ENCODE measurements around the gene OPRD1.
A peak's percentile ranks its signal among the peaks of the same experiment; 100 is the strongest.
"Not testable (repeated sequence)": the region's sequence is repeated elsewhere in the genome, so short reads cannot be mapped to it uniquely, and the experiment has no call there.

Gene OPRD1

GRCh38 chr1:28811766-28812668 is at the start of gene OPRD1:
Gene OPRD1, plus strand, starts transcription at chr1:28812170. Its CDS starts 214 bp downstream, at chr1:28812384.
- DNase-seq: no peak

DNA sequence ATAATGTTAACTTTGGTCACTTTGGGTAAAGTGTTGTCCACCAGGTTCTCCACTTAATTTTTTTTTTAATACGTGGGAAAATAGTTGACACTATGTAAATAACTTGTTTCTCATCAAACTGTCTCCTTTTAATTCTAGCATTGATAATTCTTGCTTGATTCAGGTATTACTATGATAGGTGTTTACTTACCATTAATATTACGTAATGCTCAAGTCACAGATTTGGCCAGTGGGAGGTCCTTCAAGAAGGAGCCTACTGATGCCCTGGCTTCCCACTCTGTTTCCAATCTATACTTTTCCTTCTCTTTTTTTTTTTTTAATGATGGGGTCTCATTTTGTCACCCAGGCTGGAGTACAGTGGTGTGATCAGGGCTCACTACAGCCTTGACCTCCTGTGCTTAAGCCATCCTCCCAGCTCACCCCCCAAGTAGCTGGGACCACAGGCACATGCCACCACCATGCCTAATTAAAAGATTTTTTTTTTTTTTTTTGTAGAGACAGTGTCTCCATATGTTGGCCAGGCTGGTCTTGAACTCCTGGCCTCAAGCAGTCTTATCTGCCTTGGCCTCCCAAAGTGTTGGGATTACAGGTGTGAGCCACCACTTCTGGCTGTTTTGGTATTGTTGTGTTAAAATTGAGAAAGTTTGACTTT is 45.3 kb upstream of the OPRD1 start:
- no peak for DNase-seq

DNA sequence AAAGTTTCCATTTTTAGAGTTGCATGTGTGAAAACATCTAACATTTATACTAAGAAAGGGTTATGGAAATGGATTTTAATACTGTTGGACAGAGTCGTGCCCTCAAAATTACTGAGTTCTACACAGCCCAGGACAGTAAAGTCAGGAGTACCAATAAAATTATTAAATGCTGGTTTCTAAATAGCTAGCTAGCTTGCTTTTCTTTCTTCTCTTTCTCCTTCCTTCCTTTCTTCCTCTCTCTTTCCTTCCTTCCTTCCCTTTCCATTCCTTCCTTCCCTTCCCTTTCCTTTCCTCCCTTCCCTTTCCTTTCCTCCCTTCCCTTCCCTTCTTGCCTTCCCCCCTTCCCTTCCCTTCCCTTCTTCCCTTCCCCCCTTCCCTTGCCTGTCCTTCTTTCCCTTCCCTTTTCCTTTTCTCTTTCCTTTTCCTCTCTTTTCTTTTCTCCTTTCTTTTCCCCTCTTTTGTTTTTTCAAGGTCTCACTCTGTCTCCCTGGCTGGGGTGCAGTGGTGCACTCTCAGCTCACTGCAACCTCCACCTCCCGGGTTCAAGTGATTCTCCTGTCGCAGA is 41.3 kb upstream of the OPRD1 start:
- no peak for DNase-seq

- DNase-seq: not testable (repeated sequence)
These were observed 40.0 kb upstream of the OPRD1 start for GRCh38 chr1:28771921-28772320.

- DNase-seq: no peak
These were observed 38.9 kb upstream of the OPRD1 start for GRCh38 chr1:28773105-28773504.

DNA sequence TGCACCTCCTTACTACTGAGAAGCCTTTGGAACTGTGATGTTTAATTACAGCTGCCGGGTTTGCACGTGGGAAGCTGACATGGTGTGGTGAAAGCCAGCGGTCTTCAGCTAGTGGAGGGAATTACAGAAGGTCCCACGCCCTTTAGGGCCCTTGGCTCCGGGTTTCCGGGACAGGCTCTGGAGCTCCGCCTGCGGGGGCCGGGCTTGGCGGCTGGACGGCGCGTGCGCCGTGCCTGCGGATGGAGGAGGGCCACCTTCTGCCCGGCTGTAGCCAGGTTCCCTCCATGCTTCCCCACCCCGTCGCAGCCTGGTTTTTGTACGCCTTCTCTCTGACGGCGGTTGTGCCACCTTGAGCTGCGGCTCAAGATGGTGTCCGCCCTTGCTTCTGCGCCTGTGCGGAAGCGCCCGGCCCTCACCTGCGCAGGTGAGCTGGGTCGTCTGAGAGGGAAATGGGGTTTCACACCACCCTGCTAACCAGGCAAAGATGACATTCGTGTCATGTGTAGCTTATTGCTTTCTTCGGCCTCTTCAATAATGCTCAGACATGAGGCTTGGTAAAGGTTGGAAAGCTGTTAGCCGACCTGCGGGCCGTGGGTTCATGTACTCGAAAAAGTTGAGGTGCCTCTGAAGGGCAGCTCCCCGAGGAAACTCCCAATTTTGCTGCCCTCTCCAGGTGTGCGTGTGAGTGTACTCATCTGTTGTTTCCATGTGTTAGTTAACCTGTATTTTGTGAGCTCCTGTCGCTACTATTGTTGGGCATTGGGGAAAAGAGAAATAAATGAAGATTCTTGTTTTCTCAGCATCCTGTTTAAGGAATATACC is 36.6 kb upstream of the OPRD1 start:
- peak; percentile 71 for DNase-seq

DNA sequence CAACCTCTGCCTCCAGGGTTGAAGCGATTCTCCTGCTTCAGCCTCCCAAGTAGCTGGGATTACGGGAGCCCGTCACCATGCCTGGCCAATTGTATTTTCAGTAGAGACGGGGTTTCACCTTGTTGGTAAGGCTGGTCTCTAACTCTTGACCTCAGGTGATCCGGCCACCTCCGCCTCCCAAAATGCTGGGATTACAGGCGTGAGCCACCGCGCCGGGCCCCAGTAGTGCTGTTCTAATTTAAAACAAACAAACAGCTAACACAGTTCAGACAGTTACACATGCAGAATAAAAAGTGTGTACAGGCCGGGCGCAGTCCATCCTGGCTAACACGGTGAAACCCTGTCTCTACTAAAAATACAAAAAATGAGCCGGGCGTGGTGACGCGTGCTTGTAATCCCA is 35.6 kb upstream of the OPRD1 start:
- DNase-seq: no peak

GRCh38 chr1:28778021-28778420 is 33.9 kb upstream of the OPRD1 start:
- no peak for DNase-seq

GRCh38 chr1:28779751-28780408 is 32.1 kb upstream of the OPRD1 start:
- no peak for DNase-seq

DNA sequence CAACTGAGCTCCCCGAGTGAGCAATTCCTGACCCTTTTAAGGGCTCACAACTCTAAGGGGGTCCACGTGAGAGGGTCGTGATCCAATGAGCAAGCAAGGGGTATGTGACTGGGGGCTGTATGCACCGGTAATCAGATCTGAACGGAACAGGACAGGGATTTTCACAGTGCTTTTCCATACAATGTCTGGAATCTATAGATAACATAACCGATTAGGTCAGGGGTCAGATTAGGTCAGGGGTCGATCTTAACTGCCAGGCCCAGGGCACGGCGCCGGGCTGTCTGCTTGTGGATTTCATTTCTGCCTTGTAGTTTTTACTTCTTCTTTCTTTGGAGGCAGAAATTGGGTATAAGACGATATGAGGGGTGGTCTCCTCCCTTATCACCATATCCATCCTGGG is 30.7 kb upstream of the OPRD1 start:
- no peak for DNase-seq

DNA sequence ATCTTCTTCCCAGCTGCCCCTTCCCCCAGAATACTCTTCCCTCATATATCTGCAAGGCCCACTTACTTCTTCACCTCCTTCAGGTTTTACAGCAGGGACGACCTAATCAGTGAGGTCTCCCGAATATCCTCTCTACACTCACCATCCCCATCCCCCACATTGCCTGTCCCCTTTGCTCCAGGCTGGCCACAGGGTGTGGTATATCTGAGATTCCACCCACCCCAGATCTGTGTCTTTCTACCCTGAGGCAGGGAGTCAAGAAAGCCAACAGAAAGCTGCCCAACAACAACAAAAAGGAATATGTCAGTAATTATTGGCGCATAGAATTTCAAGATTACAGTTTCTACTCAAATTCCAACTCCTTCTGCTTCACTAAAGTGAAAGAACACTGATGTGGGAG is 30.0 kb upstream of the OPRD1 start:
- no peak for DNase-seq

- no peak for DNase-seq
These were observed 28.6 kb upstream of the OPRD1 start for GRCh38 chr1:28783363-28783762.

DNA sequence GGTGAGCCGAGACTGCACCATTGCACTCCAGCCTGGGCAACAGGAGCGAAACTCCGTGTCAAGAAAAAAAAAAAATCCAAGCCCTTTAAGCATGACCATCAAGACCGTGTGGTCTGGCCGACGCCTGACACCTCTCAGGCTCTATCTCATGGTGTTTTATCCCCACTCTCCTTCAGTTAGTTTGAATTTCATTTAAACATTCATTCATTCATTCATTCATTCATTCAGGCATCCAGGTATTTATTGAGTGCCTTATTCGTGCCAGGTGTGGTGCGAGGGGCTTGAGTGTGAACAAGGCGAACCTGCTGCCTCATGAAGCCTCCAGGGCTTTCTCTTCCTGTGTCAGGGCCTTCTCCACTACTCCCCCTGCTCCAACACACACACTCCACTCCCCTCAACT is 22.6 kb upstream of the OPRD1 start:
- no peak for DNase-seq

- DNase-seq: no peak
These were observed 22.2 kb upstream of the OPRD1 start for GRCh38 chr1:28789816-28790215.

GRCh38 chr1:28790377-28791035 is 21.5 kb upstream of the OPRD1 start:
- no peak for DNase-seq

DNA sequence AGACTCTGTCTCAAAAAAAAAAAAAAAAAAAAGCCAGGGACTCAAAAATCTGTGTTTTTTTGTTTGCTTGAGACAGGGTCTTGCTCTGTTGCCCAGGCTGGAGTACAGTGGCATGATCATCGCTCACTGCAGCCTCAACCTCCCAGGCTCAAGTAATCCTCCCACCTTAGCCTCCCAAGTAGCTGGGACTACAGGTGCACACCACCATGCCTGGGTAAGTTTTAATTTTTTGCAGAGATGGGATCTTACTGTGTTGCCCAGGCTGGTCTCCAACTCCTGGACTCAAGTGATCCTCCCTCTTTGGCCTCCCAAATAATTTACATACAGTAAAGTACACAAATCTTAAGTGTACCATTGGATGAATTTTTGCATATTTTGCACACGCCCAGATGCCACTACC is 20.0 kb upstream of the OPRD1 start:
- DNase-seq: not testable (repeated sequence)

DNA sequence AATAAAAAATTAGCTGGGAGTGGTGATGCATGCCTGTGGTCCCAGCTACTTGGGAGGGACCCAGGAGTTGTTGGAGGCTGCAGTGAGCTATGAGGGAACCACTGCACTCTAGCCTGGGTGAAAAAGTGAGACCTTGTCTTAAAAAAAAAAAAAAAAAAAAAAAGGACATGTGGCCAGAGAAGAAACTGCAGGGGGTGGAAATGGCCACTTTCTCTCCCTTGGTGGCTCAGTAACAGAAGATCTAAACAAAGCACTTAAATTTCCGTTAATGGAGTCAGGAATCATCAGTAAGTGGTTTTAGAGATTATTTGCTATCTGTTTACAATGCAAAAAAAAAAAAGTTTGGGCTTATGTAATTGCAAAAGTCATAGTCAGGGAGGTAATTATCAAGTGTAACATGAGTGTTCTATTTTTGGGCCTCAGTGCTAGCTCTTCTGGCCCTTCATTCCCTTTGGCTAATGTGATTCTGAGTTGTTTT is 19.3 kb upstream of the OPRD1 start:
- DNase-seq: no peak

DNA sequence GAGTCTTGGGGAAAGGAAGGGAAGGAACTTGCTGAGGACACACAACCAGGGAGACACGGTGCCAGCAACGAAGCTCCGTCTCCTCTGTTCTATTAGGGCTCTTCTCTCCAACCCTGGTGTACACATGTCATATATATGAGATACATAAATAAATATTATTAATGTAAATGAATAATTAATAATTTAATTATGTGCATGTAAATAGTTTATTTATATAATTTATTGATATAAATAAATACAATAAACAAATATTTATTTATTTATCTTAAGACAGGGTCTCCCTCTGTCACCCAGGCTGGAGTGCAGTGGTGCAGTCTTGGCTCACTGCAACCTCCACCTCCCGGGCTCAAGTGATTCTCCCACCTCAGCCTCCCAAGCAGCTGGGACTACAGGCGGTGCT is 17.4 kb upstream of the OPRD1 start:
- DNase-seq: not testable (repeated sequence)

DNA sequence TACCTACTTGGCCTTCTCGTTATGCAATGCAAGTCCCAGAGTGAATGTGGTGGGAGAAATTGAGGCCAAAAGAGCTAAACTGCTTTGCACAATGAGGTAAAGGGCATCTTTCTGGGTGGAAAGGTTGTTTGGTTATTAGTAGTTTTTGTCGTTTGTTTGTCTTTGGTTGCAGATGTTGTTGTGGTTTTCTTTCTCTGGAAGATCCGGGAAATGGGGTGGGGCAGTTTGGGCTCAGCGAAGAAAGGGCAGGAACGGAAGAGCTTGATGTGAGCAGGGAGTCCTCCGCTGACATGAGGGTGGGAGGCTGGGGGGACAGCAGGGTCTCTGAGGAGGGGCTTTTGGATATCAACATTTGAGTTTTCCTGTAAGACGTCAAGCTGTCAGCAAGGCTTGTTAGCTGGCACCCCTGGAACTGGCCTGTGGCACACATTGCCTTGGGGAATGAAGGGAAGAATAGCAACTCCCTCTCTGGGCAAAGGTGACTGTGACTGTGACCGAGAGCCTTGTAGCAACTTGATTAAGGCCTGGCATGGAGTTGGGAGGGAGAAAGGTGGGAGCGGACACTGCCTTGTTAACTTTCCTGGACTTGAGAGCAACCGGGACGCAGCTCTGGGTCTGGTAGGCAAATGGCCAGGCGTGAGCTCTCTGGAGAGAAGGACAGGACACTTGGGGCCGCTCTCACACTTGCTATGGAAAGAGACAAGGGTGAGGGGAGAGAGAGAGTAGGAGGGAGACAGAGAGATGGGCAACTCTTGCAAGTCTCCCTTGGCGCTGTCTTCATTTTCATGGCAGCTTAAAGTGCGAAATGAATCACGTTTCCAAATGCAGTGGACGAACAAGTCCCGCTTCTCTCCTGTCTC is 15.4 kb upstream of the OPRD1 start:
- no peak for DNase-seq

DNA sequence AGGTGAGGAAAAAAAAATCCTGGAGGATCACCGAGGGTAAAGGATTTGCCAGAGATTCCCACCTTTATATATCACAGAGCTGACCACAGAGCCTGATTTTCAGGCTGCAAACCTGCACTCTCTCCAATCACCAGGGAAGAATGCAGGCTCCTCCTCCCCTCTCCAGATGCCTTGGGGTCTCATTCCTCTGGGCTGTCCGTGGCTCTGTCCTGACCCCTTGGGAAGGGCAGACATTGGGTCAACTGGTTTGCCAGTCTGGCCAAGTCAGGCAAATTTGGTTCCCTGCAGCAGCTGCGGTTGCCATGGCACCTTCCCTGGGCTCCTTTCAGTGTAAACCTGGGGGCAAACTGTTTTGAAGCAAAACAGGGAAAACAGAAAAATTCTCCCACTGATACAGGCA is 11.6 kb upstream of the OPRD1 start:
- no peak for DNase-seq

DNA sequence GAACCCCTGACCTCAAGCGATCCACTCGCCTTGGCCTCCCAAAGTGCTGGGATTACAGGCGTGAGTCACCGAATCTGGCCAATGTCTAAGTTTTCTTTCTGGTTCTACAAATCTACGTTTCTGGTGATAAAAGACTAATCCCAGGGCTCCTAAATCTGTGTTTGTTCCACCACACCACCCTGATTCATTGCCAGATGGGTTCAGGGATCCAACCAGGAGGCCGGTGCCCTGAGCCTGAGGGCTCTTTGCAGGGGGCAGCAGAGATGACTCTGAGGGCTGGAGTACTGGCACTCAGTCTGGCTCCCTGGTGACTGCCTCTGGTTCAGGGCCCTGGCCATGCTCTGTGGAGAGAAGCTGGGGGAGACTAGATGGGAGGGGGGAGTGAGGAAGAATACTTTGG is 10.5 kb upstream of the OPRD1 start:
- no peak for DNase-seq
